ENCODE data around the gene HECTD4. TPM values are rescaled to one million over a fixed set of nuclear protein-coding genes. Genes with fewer than 3 reads are reported as not detected.

Gene HECTD4
- total and polyA plus RNA-seq, 9 of the 15 experiments (the other 6 are each of a cell fraction or from before 2014, with no cell fraction given), result 3.5 to 33.3 (median 13.5) TPM

DNA sequence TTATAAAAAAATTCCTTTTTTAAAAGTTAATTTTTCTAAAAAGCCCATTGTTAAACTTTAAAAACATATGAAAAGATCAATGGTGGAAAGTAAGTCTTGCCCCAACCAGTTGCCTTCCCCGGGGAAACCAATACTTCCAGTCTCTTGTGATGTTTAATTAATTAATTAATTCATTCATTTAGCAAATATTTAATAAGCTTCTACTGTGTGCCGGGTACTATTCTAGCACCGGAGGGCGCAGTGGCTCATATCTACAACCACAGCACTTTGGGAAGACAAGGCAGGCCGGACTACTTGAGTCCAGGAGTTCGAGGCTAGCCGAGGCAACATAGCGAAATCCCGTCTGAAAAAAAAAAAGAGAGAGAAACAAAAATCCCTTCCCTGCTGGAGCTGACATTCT is 87.4 kb downstream of the HECTD4 start (continued):
- TF ChIP-seq REST (IDR thresholded peaks at IDR 0.05; ENCODE audit: borderline replicate concordance), result peak; percentile 35; the same call in 1 of the 2 replicates
- TF ChIP-seq REST (CRISPR knock-in tag; IDR thresholded peaks at IDR 0.05; ENCODE audit: low read depth), result no peak
- TF ChIP-seq CHD2 (IDR thresholded peaks at IDR 0.05; ENCODE audit: low read depth, low read length), result no peak
- TF ChIP-seq GABPB2 (CRISPR knock-in tag; conservative IDR thresholded peaks at IDR 0.05), result no peak

Measured in K562 (cell line).